Loucy (cell line): ENCODE measurements around the gene IST1.

Experiments
- H2AFZ ChIP-seq: fragments of 200-600 bp; sonication (generic); 2 replicates; pipeline ENCODE4 v1.6.0; 2016; ENCODE audit warnings: antibody characterized with exemption, mild to moderate bottlenecking, low read length, moderate library complexity
- H3F3A ChIP-seq: fragments of 200-600 bp; 2 replicates; pipeline ENCODE4 v1.6.0; 2016; ENCODE audit warnings: antibody characterized with exemption, low read depth, mild to moderate bottlenecking
- H3K27me3 ChIP-seq: fragments of 200-600 bp; sonication (generic); 2 replicates; pipeline ENCODE4 v1.6.1; 2014; ENCODE audit warnings: low read length, mild to moderate bottlenecking; ENCODE audit not compliant: insufficient read depth, poor library complexity, severe bottlenecking
- H3K36me3 ChIP-seq: fragments of 200-600 bp; sonication (generic); 2 replicates; pipeline ENCODE4 v1.6.1; 2016; ENCODE audit warnings: low read length; ENCODE audit not compliant: insufficient read depth
- H3K4me1 ChIP-seq: fragments of 200-600 bp; sonication (generic); 2 replicates; pipeline ENCODE4 v1.5.1; 2014; ENCODE audit warnings: low read length, mild to moderate bottlenecking; ENCODE audit not compliant: insufficient read depth, poor library complexity, severe bottlenecking
- H3K4me2 ChIP-seq: fragments of 200-600 bp; sonication (generic); 2 replicates; pipeline ENCODE4 v1.6.0; 2014; ENCODE audit warnings: antibody characterized with exemption, low read length, low read depth, mild to moderate bottlenecking; ENCODE audit not compliant: poor library complexity, severe bottlenecking
- H3K4me3 ChIP-seq: fragments of 200-600 bp; sonication (generic); 2 replicates; pipeline ENCODE4 v1.5.1; 2014; ENCODE audit warnings: low read length, mild to moderate bottlenecking, mixed read lengths; ENCODE audit not compliant: poor library complexity, severe bottlenecking
- H3K79me2 ChIP-seq: fragments of 200-600 bp; sonication (generic); 2 replicates; pipeline ENCODE4 v1.6.1; 2014; ENCODE audit warnings: low read length; ENCODE audit not compliant: insufficient read depth
- H3K9ac ChIP-seq: fragments of 200-600 bp; sonication (generic); 2 replicates; pipeline ENCODE4 v1.6.0; 2014; ENCODE audit warnings: mild to moderate bottlenecking, low read depth, low read length, moderate library complexity; ENCODE audit not compliant: poor library complexity, severe bottlenecking
- H3K9me2 ChIP-seq: fragments of 200-600 bp; sonication (generic); replicated peaks from 2 replicates; pipeline ENCODE4 v1.6.1; 2016; ENCODE audit warnings: low read depth, low read length, mixed read lengths
- H3K9me3 ChIP-seq: fragments of 200-600 bp; sonication (generic); 2 replicates; pipeline ENCODE4 v1.6.1; 2014; ENCODE audit warnings: mild to moderate bottlenecking, antibody characterized with exemption, low read length, low read depth; ENCODE audit not compliant: insufficient read depth
- H4K20me1 ChIP-seq: fragments of 200-600 bp; sonication (generic); 2 replicates; pipeline ENCODE4 v1.6.0; 2014; ENCODE audit warnings: antibody characterized with exemption, low read length, mild to moderate bottlenecking; ENCODE audit not compliant: insufficient read depth, poor library complexity, severe bottlenecking
- CTCF ChIP-seq: fragments of 200-600 bp; sonication (generic); conservative IDR thresholded peaks from 2 replicates; pipeline ENCODE4 v1.5.1; 2014; ENCODE audit warnings: mild to moderate bottlenecking, antibody characterized with exemption, low read length
- EZH2phosphoT487 ChIP-seq: fragments of 200-600 bp; IDR thresholded peaks from 2 replicates; pipeline ENCODE4 v1.6.1; 2018; ENCODE audit warnings: antibody characterized with exemption, mild to moderate bottlenecking, moderate library complexity, borderline replicate concordance

Gene IST1

GRCh38 chr16:71919035-71919434 lies 23.7 kb downstream of the IST1 start:
- Histone ChIP-seq H3K4me2 (no peak overlapping the region), H4K20me1 (peaks cover 70% of the 10 kb centered on the region), H3K79me2 (peaks cover 56% of the 10 kb centered on the region)

GRCh38 chr16:71920658-71921057 lies 25.3 kb downstream of the IST1 start:
- no peaks in the 10 kb centered on the region for H3K4me1 ChIP-seq
- peaks cover 40% of the 10 kb centered on the region for H3K79me2 ChIP-seq
- H3K36me3 ChIP-seq: peaks cover 97% of the 10 kb centered on the region
- no peaks in the 10 kb centered on the region; the same call in 1 of the 2 replicates for H3K9me3 ChIP-seq
- H3F3A ChIP-seq: no peaks in the 10 kb centered on the region
- H2AFZ ChIP-seq: no peak overlapping the region
- no peak overlapping the region for H3K4me2 ChIP-seq
- no peak for TF ChIP-seq EZH2phosphoT487
- no peak for TF ChIP-seq CTCF
- peaks cover 54% of the 10 kb centered on the region for H4K20me1 ChIP-seq
- no peaks in the 10 kb centered on the region for H3K9me2 ChIP-seq
- H3K4me3 ChIP-seq: no peak overlapping the region
- H3K9ac ChIP-seq: no peak overlapping the region
- H3K27me3 ChIP-seq: no peaks in the 10 kb centered on the region

More at GRCh38 chr16:71919035-71919434, 23.7 kb downstream of the IST1 start:
- Histone ChIP-seq H3K27me3 (no peaks in the 10 kb centered on the region), H2AFZ (no peak overlapping the region), H3K9ac (no peak overlapping the region), H3K4me1 (no peaks in the 10 kb centered on the region), H3K4me3 (no peak overlapping the region), H3K36me3 (peaks cover 92% of the 10 kb centered on the region), H3F3A (no peaks in the 10 kb centered on the region), H3K9me2 (no peaks in the 10 kb centered on the region), H3K9me3 (no peaks in the 10 kb centered on the region; the same call in 1 of the 2 replicates)
- TF ChIP-seq EZH2phosphoT487 (no peak), CTCF (no peak)

- Histone ChIP-seq H3K4me1 (no peaks in the 10 kb centered on the region), H2AFZ (no peak overlapping the region), H3K4me3 (no peak overlapping the region), H3K4me2 (no peak overlapping the region), H3K27me3 (no peaks in the 10 kb centered on the region), H3K9me3 (no peaks in the 10 kb centered on the region; the same call in 1 of the 2 replicates), H3K79me2 (peaks cover 6% of the 10 kb centered on the region), H3K36me3 (peaks cover 96% of the 10 kb centered on the region), H3F3A (no peaks in the 10 kb centered on the region), H4K20me1 (peaks cover 29% of the 10 kb centered on the region), H3K9ac (no peak overlapping the region), H3K9me2 (no peaks in the 10 kb centered on the region)
- no peak for TF ChIP-seq EZH2phosphoT487
- TF ChIP-seq CTCF: no peak
Measured at GRCh38 chr16:71923941-71924690, 28.8 kb downstream of the IST1 start.
